ENCODE data around the gene C19orf53.

DNA sequence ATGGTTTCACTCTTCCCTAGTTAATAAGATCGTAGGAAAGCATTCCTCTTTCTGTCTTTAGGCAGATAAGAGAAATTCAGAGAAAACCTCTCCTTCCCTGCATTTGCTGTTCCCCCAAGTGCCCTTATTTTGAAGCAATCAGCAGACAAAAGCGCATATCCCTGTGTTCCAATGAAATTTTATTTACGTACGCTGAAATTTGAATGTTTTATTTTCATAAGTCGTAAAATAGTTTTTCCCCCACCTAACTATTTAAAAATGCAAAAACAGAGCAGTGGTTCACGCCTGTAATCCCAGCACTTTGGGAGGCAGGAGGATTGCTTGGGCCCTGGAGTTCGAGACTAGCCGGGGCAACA, 27.2 kb upstream of the C19orf53 start:
- TF ChIP-seq, protein P1, sequence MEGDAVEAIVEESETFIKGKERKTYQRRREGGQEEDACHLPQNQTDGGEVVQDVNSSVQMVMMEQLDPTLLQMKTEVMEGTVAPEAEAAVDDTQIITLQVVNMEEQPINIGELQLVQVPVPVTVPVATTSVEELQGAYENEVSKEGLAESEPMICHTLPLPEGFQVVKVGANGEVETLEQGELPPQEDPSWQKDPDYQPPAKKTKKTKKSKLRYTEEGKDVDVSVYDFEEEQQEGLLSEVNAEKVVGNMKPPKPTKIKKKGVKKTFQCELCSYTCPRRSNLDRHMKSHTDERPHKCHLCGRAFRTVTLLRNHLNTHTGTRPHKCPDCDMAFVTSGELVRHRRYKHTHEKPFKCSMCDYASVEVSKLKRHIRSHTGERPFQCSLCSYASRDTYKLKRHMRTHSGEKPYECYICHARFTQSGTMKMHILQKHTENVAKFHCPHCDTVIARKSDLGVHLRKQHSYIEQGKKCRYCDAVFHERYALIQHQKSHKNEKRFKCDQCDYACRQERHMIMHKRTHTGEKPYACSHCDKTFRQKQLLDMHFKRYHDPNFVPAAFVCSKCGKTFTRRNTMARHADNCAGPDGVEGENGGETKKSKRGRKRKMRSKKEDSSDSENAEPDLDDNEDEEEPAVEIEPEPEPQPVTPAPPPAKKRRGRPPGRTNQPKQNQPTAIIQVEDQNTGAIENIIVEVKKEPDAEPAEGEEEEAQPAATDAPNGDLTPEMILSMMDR (conservative IDR thresholded peaks at IDR 0.05) = no peak
- TF ChIP-seq ZFX (IDR thresholded peaks at IDR 0.05) = no peak

All from C4-2B (cell line).